ENCODE results near the gene NFYA. TPM values are rescaled to one million over a fixed set of nuclear protein-coding genes. Genes with fewer than 3 reads are reported as not detected.

NFYA gene
- polyA plus RNA-seq, 3 donors = 47.1 to 54.6 (median 53.3) TPM

DNA sequence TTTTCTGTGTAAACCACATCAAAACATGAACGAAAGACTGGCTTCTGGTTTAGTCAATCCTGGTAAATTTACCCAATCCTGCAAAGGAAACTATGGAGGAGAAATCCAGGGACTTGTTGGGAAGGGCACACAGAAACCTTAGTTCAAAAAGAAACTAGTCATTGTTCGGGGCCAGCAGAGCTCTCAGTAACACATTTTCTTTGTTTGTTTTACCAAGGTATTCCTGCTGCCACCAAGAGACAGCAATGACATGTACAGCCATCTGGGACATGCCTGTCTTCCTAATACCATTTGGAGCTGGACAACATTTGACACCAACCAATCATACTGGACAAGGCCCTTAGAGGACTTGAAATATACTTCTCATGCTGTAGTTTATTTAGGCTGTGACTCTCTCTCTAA lies 8.9 kb upstream of the NFYA start:
- no peak for DNase-seq (ENCODE audit: extremely low read depth in 1 of 11, low read depth in 9 of 11, low spot score in 4 of 11)

DNA sequence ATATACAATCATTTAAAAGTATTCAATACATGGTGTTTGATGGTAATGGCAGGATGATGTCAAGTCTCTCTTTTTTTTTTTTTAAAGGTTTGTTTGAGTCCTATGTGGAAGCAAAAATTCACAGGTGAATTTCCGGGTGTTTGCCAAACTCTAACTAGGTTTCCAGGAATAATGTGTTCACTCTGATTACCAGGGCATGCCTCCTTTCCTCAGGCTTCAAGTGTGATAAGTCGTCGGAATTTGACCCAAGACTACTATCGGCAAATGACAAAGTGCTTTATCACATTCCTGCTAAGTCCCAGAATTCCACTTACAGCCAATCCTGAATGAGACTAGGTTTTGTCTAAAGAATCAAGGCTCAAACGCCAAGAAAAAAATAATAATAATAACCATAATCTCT lies 7.9 kb upstream of the NFYA start:
- DNase-seq (ENCODE audit: extremely low read depth in 1 of 11, low read depth in 9 of 11, low spot score in 4 of 11) = no peak

DNA sequence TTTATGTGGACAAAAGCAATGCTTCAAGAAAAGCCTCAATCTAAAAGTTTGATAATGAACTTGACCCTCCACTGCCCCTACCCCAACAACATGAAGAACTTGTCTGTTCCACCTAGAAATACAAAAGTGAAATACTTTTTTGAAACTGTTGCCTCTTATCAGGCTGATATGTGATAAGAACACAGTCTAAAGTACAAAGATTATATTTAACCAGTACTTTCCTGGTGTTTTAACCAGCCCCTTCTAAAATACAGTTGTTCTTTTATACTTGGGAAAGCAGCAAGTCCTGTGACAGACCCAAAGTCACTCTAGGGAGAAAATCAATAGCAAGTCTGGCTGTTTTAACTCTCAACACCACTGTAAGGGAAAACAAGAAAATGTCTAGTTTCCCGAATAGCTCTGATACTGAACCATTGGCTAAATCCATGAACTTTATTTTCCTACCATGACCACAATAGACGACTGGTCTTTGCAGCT lies 7.2 kb upstream of the NFYA start:
- no peak for DNase-seq (ENCODE audit: extremely low read depth in 1 of 11, low read depth in 9 of 11, low spot score in 4 of 11)

DNA sequence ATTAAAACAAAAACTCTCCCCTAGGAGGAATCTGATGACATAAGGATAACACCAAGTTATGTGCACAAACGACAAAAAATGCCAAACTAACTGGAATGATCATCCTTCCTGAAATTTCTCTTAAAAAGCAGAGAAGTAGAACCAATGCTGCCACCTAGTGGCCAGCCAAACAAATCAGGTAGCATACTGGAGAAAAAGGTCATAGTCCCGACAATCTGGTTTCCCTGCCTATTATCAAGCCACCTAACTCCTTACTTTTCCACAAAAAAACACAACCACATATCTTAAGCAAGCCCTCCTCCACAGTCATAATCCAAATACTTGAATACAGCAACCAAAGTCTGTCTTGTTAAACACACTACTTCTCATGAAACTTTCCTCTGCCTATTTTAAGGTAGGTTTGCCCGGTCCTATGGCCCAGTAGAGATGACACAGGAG lies 5.9 kb upstream of the NFYA start:
- peak in 9 of 11 donors; percentile 51 to 81 (median 72) for DNase-seq (ENCODE audit: extremely low read depth in 1 of 11, low read depth in 9 of 11, low spot score in 4 of 11)

DNA sequence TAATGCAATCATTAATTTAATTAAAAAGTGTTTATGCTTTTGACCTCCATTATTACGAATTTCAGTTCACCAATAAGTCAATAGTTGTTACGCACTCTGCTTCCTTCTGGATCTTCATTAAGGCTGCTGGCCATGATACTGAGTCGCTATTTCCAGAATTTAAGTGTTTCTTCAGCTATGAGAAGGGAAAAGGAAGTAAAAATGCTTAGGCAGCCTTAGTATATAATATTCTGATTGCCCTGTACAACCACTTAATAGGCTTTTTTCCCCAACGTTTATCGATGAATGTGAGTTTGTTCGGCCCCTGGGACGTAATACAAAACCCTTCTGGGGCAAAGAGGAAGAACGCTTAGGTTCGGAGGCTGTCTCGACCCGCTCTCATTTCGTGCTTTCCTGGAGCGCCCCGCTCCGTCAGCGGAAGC lies 1.3 kb upstream of the NFYA start:
- DNase-seq (ENCODE audit: extremely low read depth in 1 of 11, low read depth in 9 of 11, low spot score in 4 of 11) = peak in 5 of 11 donors; percentile 69 to 87 (median 78)

DNA sequence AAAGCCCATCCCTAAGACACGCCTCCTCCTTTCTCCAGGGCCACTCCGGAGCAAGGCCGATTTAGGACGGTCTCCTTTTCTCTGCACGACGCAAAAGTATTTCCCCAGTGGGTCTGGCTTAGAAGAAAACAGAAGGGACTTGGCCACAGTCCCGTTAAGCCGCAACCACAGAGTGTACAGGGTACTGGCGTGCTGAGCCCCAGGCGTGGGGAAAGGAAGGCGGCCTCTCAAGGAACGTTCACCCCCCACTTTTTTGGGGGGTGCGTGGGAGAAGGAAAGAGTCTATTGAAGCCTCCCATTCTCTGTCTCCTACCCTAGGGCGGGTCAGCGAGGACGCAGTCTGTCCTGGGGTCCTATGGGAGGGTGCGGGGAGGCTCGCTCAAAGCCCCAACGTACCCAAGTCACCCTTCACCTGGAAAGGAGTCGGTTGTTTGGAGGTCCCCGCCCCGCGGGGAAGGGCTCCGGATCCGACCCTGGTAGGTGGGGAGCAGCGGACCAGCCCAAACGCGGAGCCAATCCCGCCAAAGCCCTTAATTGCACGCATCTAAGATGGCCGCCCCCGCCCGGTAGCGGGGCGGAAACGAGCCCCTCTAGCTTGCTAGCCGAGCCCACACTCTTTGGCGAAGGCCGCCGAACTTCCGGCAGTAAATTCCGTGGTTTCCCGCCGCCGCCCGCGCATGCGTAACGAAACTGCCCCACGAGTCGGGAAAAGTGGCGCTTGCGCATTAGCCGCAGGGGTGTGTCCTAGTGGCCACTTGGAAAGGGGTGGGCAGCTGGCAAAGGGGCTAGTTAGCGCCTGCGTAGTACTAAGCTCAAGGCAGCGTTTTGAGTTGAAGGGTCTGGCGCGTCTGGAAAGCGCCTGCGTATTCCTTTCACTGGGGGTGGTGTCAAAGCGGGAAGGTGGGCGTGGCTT lies 595 bp upstream of the NFYA start, which contains the start of gene OARD1:
Gene OARD1 (minus strand): TSS at position 434 of the 913 bp plus-strand sequence. CDS start 722 bp downstream, outside the sequence.
- DNase-seq (ENCODE audit: extremely low read depth in 1 of 11, low read depth in 9 of 11, low spot score in 4 of 11) = peak; percentile 99 to 100 (median 99)

DNA sequence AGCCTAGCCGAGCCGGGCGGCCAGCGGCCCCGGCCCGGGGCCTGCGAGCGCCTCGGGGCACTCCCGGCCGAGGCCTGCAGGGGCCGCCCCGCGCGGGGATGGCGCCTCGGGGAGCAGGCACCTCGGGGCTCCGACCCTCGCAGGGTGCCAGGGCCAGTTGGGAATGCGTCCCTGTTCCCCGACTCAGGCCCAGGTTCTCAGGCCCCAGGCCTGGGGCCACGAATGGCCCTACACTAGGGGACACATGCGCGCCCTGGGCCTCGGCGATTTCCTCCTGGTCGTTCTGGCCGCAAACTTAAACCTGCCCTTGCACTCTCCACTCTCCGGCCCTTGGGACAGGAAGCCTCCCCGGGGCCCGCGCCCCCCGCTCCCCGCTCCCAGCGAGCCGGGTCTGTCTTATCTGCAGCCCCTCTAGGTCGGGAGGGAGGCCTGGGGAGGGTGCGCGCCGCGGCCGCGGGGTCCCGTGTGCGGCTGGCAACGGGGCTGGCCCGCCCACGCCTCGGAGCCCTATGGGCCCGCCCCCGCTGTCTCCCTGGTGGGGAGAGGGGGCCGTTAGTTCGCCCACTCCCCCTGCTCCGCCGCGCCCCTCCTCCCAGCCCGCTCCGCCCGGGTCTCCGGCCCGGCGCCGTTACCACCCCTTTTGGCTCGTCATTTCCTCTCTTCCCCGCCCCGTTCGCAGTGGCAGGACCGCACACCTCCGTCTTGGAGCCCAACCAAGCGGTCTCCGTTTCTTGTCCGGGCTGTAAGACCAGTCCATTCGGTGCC lies 611 bp downstream of the NFYA start:
- DNase-seq (ENCODE audit: extremely low read depth in 1 of 11, low read depth in 9 of 11, low spot score in 4 of 11) = peak; percentile 69 to 88 (median 82)

DNA sequence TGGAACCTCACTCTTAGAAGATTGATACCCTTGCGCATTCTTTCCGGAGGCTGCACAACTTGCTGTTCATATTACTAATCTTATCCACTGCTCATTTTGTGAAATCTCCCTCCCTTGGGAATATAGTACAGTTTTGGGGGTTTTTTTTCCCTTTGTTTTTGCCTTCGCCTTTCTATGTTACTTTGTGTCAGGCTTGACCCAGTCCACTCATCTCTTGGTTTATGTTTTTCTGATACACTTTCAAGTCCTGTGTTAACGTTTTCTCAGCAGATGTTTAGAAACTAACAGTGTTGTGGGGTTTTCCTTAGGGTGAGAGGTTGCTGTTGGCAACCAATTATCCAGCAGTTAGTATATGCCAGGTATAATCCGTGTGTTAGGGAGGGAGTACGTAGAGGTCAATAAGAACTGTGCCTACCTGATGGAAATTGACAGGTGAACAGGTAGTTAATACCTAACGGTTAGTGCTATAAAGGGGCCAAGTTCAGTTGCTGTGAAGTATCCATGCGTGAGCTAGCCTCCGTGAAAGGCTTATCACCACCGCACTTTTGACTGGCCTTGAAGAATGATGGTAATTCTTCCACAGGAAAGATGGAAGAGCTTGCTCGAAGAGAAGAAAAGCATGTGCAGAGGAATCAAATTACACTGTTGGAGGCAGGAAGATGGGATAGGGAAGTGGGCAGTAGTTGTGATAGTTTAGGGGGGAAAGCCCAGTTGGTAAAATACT lies 1.4 kb downstream of the NFYA start:
- peak in 3 of 11 donors; percentile 30 to 33 (median 33) for DNase-seq (ENCODE audit: extremely low read depth in 1 of 11, low read depth in 9 of 11, low spot score in 4 of 11)

DNA sequence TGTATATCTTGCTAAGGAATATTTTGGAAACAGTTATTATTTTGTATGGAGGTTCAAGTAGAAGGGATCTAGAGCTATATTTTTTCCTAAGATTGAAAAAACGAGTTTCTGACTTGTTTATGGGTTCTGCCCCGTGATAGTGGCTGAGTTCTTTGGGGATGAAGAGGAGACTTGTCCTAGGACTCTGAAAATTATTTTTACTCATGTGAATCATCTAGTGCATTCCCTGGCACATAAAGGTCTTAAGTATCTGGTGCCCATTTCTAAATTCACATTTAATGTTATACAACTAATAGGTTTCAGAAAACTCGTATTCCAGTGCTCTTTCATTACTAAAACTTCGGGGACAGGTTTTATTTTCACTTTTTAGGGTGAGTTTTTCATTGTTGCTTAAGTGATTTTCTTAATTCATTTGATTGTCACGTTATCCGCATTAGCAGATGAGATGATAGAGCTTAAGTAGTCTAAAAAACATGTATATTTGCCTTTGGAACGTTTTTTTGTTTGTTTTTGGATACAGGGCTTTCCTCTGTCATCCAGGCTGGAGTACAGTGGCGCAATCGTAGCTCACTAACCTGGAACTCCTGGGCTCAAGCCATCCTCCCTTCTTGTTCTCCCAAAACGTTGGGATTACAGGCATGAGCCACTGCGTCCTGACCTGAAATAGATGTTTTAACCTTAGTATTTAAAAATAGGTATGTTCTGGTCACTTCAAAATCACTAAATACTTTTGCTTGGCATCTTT lies 2.1 kb downstream of the NFYA start:
- DNase-seq (ENCODE audit: extremely low read depth in 1 of 11, low read depth in 9 of 11, low spot score in 4 of 11) = no peak

DNA sequence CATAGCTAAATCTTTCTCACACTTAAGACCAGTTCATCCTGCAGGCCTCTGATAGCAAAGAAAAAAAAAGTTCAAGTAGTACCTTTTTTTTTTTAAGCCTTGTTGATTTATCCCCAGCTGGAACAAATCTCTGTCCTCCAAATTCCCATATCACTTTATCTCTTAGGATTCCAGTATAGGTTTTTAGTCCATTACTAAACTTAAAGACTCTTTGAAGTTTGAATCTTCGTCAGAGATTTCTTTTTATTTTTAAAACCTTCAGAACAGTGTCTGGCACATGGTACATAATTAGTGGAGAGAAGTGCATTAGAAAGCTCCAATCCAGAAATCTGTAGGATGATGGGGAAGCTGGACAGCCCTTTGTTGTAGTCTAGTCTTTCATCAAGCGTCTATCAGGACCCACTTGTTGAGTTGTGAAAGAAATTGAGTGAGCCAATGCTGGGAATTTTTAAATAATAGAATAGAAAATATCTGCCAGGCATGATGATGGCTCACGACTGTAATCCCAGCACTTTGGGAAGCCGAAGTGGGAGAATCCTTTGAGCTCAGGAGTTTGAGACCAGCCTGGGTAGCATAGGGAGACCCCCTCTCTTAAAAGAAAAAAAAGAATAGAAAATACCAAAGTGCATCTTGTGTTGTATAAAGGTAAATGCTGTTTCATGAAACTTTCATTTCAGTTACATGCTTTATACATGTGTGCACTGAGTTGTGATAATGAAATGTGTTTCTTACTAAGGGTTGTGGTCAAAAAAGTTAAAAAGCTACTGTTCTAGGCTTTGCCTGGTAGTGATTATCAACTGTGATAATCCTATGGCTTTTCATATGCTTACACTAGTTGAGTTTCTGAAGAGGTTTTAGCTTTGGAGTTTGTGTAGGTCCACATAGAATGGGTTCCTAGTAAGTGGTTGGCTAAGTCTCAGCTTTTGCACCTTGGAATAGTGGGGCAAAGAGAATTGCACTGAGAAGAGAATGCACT lies 3.2 kb downstream of the NFYA start:
- DNase-seq (ENCODE audit: extremely low read depth in 1 of 11, low read depth in 9 of 11, low spot score in 4 of 11) = no peak

DNA sequence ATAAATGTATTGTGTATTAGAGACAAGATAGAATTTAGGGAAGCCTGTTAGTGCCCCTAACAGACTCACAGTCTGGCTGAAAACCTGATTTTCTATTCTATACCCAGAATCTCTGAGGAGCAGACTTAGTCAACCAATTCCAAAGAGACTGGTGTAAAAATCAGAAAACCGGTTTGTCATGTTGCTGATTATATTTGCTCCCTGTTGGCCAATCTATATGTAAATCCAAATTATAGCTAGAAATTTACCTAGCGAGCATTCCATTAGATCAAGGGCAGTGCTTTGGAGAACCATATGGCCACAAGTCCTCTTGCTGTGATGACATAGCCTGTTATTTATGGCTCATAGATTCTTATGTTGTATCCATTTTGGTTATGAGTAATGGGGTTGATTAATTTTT lies 4.8 kb downstream of the NFYA start:
- peak in 2 of 11 donors; percentile 29 to 30 for DNase-seq (ENCODE audit: extremely low read depth in 1 of 11, low read depth in 9 of 11, low spot score in 4 of 11)

DNA sequence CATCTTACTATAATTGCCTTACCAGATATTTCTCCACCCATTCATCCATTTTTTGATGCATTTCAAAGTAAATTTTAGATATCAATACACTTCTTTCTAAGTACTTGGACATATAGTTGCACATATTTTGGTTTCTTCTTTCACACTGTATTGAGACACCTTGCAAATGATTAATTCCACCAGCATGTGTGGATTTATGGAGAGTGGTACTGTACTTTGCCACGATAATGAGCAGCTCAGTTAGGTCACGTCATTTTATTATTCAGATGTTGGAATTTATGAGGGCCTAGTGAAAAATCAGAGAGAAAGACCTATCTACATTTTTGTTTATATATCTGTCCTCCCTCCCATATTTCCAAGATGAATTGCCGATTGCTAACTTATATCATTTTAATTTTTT lies 5.3 kb downstream of the NFYA start:
- no peak for DNase-seq (ENCODE audit: extremely low read depth in 1 of 11, low read depth in 9 of 11, low spot score in 4 of 11)

DNA sequence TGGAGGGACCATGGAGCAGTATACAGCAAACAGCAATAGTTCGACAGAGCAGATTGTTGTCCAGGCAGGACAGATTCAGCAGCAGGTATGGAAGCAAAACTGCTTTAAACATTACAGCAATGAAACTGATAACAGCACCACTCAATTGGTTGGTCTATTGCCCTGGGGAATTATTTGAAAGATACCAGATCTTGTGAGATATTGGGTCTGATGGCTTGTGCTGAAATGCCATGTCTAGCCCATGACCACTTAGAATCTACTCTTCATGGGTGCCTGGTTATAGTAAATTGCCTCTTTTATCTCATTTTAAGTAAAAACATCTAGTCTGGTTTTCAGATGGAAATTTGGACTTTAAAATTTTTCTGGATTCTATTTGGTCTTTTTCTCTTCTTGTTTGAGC lies 6.3 kb downstream of the NFYA start:
- DNase-seq (ENCODE audit: extremely low read depth in 1 of 11, low read depth in 9 of 11, low spot score in 4 of 11) = no peak

DNA sequence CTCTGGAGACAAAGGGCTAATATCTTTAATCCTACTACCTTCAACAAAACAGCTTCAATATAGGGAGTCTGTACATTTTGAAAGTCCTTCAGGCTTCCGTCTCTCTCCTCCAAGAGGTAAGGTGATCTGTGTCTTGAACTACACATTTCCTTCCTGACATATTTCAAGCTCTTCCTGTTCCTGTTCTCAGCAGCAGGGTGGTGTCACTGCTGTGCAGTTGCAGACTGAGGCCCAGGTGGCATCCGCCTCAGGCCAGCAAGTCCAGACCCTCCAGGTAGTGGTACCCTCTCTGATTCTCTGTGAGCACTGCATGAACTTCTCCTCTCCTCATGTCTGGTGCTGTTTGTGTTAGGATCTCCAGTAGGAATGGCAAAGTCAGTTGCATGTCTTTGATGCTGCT lies 7.8 kb downstream of the NFYA start:
- no peak for DNase-seq (ENCODE audit: extremely low read depth in 1 of 11, low read depth in 9 of 11, low spot score in 4 of 11)

DNA sequence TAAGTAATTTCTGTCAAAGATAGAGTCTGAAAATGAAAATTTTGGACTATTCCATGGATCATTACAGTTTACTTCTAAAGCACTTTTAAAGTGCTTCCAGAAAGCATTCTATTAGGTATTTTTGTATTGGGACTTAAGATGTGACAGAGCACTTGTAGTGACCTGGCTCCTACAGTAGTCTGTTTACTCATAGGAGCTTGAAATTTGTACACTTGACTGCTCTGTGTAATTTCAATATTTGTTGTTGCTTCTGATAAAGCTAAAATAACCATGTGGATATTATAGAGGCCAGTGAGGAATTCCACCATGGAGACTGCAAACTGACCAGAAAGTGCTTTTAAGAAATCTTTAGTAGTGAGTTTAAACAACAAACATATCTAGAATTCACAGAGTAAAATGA lies 10.3 kb downstream of the NFYA start:
- DNase-seq (ENCODE audit: extremely low read depth in 1 of 11, low read depth in 9 of 11, low spot score in 4 of 11) = no peak

DNA sequence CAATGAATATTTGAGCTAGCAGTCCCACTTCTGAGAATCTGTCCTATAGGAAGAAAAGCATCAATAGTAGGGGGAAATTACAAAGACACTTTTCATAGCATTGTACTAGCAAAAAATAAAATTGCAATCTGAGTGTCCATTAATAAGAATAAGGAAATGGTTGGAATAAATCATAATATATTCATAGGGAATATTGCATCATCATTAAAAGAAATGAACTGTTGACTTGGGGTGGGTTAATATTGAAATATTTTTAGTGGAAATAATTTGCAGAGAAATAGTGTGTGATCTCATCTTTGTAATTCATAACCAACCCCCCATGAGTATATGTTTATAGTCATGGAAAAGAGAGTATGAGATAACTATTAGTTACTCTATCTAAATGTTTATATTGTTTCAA lies 12.4 kb downstream of the NFYA start:
- DNase-seq (ENCODE audit: extremely low read depth in 1 of 11, low read depth in 9 of 11, low spot score in 4 of 11) = no peak

DNA sequence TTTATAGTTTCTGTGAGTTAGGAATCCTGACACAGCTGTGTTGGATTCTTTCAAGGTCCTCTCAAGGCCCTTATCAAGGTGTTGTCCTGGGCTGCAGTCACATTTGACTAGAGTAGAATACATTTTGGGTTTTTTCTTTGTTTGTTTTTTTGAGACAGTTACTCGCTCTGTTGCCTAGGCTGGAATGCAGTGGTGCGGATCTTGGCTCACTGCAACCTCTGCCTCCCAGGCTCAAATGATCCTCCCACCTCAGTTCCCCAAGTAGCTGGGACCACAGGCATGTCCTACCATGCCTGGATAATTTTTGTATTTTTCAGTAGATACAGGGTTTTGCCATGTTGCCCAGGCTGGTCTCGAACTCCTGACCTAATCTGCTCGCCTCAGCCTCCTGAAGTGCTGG lies 15.7 kb downstream of the NFYA start:
- no peak for DNase-seq (ENCODE audit: extremely low read depth in 1 of 11, low read depth in 9 of 11, low spot score in 4 of 11)
